SHP77 (cell line): ENCODE measurements around the gene PTPRN2.
A peak's percentile ranks its signal among the peaks of the same experiment; 100 is the strongest.
"Not testable (repeated sequence)": the region's sequence is repeated elsewhere in the genome, so short reads cannot be mapped to it uniquely, and the experiment has no call there.

ENCODE experiments used
- DNase-seq, 2 experiments: peaks; one replicate each; lab custom pipeline; 2025; lab: John Stamatoyannopoulos, UW

The PTPRN2 gene

GRCh38 chr7:158051776-158052175 lies 535.8 kb downstream of the PTPRN2 start:
- DNase-seq = no peak

DNA sequence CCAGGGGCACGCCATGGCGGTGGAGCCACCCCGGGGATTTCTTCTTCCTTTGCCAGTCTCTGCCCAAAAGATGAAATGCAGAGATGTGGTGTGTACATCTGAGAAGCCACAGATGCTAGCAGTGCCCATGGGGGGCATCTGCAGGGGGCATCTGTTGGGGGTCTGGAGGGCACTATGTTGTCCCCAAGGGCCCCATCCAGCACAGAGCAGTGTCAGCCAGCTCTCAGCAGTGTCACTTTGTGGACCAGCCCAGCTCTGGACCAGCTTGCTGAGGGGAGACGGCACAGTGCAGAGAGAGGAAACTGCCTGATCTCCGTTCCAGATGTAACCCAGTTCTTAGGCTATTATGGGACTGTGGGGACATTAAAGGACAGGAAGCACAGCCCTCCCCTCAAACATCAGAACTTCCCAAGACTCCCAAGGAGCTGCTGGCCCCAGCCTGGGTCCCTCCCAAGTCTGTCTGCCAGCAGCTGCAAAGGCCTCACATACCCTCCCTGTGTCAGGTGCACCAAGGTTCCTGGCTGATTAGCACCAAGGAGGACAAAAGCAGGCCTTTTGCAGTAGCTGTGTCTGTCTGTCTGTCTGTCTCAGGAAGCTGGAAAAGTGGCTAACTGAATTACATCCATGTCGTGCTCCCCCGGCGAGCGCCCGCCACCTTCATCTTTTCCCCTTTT lies 536.5 kb downstream of the PTPRN2 start:
- DNase-seq = no peak

DNA sequence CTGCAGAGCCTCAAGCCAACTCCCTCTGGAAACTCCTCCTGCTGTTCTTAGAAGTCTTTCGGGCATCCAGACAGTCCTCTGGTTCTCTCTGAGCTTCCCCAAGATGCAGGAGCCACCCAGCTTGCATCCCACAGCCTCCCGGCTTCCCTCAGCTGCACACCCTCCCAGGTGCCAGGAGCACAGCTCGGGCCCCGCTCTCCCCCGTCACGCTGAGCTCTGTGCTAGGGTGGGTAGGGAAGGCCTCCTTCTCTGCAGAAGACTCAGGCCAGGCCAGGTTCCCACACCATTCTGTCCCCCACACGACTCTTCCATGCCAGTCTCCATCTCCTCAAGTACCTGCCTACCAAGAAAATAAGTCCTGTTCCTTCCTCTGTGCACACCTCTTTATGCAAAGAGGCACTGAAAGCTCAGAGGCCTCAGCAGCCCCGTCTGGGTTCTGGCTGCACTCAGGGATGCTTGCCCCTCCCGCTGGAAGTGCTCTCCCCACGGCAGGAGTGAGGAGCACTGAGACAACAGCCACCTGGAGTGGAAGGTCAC lies 537.1 kb downstream of the PTPRN2 start:
- no peak for DNase-seq

DNA sequence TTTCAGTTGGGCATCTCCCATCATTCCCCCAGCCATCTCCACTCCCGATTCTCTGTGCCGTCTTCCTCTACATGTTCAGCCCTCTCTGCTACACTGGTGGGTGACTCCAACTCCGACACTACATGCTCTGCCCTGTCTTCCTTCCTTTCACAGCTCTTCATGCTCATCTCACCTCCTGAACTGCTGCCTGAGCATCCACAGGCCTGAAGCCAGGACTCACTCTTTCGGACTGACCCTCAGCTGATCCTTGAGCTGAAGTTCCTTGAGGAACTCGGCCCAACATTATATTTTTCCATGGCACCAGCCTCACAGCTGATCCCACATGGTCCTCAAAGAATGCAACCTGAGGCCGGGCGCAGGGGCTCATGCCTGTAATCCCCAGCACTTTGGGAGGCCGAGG lies 538.4 kb downstream of the PTPRN2 start:
- DNase-seq = no peak

DNA sequence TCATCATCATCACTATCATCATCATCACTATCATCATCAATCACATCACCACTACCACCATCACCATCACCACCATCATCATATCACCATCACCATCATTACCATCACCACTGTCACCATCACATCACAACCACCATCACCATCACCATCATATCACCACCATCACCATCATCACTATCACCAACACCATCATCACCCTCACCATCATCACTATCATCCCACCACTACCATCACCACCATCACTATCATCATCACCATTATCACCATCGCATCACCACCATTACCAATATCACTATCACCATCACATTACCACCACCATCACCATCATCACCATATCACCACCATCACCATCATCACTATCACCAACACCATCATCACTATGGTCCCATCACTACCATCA lies 539.1 kb downstream of the PTPRN2 start:
- no peak for DNase-seq

DNA sequence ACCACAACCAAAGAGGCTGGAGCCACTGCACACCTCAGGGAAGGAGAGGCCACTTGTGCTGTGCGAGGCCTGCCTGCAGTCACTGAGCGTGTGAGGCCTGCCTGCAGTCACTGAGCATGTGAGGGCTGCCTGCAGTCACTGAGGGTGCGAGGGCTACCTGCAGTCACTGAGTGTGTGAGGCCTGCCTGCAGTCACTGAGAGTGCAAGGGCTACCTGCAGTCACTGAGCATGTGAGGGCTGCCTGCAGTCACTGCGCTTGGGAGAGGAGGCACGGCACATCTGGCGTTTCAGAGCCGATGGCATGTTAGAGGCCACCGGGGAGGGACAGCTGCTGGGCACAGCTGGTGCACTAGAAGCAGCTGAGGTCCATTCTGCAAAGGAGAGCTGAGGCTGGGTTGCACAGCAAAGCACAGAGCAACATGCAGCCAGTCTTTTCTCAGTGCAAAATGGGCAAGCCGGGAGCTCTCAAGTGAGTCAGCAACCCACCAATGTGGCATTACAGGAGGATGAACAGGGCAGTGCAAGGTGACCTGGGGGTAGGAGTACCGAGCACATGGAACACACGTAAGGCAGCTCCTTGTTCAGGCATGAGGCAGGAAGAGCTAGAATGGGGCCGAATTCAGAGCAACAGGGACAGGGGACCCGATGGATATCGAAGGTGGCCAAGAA lies 540.1 kb downstream of the PTPRN2 start:
- DNase-seq = no peak

- not testable (repeated sequence) for DNase-seq
These were observed 541.4 kb downstream of the PTPRN2 start for GRCh38 chr7:158046246-158046645.

- DNase-seq = peak in 1 of 2 experiments; percentile 46
These were observed 543.2 kb downstream of the PTPRN2 start for GRCh38 chr7:158044482-158044823.

- DNase-seq = peak; percentile 28 to 44
These were observed 543.8 kb downstream of the PTPRN2 start for GRCh38 chr7:158043551-158044481.

GRCh38 chr7:158042156-158042880 lies 545.3 kb downstream of the PTPRN2 start:
- DNase-seq = no peak

- no peak for DNase-seq
These were observed 547.4 kb downstream of the PTPRN2 start for GRCh38 chr7:158040199-158040598.

- no peak for DNase-seq
These were observed 548.4 kb downstream of the PTPRN2 start for GRCh38 chr7:158039270-158039669.

DNA sequence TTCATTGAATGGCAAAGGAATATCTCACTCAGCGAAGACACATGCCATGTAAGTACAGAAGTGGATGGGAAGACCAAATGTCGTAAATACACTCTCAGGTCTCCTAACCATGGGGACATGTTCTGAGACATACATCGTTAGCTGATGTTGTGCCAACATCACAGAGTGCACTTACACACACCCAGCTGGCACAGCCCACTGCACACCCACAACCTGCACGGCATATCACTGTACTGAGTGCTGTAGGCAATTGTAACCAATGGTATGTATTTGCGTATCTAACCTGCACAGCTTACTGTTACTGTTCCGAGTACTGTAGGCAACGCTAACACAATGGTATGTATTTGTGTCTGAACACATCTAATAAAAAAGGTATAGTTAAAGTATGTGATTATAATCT lies 550.4 kb downstream of the PTPRN2 start:
- DNase-seq = no peak

GRCh38 chr7:158035343-158035742 lies 552.3 kb downstream of the PTPRN2 start:
- no peak for DNase-seq

- DNase-seq = no peak
These were observed 553.1 kb downstream of the PTPRN2 start for GRCh38 chr7:158034571-158034970.

DNA sequence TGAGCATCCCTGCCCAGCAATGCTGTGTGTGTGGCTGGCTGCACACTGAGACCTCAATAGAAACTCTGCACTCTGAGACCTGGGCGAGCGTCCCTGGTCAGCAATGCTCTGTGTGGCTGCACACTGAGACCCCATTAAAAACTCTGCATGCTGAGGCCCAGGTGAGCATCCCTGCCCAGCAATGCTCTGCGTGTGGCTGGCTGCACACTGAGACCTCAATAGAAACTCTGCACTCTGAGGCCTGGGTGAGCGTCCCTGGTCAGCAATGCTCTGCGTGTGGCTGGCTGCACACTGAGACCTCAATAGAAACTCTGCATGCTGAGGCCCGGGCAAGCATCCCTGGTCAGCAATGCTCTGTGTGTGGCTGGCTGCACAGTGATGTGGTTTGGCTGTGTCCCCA lies 553.7 kb downstream of the PTPRN2 start:
- DNase-seq = not testable (repeated sequence)

DNA sequence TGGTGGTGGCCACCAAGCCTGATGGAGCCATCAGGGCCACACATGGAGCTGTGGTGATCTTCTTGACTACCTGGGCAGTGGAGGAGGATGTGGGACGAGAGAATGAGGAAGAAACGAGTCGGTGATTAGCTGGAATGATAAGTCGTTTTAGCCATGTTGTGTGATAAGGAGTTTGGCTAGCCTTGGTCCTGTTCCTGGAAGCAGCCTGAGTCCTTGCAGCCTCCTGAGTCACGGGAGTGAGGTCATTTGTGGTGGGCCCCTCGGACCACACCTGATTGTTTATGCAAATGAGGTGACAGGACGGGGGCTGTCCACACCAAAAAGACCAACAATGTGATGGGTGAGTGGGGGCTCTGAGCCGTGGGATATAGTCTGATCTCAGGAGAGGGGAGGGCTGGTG lies 554.4 kb downstream of the PTPRN2 start:
- no peak for DNase-seq

- DNase-seq = no peak
These were observed 555.0 kb downstream of the PTPRN2 start for GRCh38 chr7:158032561-158033115.

DNA sequence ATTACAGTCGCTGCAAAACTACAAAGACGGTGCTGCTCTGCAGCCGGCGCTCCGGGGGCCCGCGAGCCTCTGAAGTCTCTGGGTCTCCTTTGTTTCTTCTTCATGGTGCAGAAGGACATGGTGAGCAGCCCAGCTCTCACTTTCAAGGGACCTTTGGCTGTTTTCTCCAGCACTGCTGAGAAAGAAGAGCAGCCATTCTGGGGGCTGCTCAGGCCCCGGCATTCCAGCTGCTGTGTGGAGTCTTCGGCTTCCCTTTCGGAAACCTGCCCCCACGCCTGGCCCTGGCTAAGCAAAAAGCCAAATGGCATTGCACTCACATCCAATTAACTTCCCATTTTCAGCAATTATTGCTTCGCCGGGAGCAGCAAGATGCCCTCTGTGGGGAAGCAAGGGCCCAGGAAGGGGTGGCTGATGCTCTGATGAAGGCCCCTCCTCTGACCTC lies 555.7 kb downstream of the PTPRN2 start:
- DNase-seq = no peak

DNA sequence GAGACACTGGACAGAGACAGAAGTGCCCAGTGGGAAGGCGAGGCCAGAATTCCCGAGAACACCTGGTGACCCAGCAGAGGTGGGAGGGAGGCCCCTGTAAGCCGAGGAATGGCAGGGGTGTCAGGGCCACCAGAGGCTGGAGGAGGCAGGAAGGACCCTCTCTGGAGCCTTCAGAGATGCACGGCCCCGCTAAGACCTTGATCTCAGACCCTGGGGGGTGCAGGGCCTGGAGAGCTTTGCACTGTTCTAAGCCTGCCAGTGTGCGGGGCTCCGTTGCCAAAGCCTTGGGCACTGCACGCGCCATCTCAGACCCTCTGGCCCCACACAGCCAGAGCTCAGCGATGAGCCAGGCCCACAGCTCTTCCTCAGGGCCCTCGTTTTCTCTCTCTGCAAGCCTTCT lies 557.1 kb downstream of the PTPRN2 start:
- no peak for DNase-seq

- DNase-seq = no peak
These were observed 557.6 kb downstream of the PTPRN2 start for GRCh38 chr7:158030071-158030470.
